Glutamatergic neuron (in vitro differentiated cells): ENCODE measurements around the gene PIP4K2A. TPM values are rescaled to one million over a fixed set of nuclear protein-coding genes. Genes with fewer than 3 reads are reported as not detected.

ENCODE experiments used
- DNase-seq: peaks from one replicate; pipeline ENCODE4 v3.0.0; 2022
- H3K27ac Mint-ChIP-seq: one replicate; pipeline ENCODE4 v1.8.0; 2020; ENCODE audit warnings: mild to moderate bottlenecking, mixed read lengths, inconsistent platforms; ENCODE audit not compliant: unreplicated experiment
- H3K27me3 Mint-ChIP-seq: one replicate; pipeline ENCODE4 v1.8.0; 2020; ENCODE audit warnings: mild to moderate bottlenecking, moderate library complexity, mixed read lengths, inconsistent platforms; ENCODE audit not compliant: unreplicated experiment
- H3K36me3 Mint-ChIP-seq: one replicate; pipeline ENCODE4 v1.8.0; 2020; ENCODE audit warnings: mild to moderate bottlenecking, mixed read lengths, inconsistent platforms; ENCODE audit not compliant: unreplicated experiment
- H3K4me1 Mint-ChIP-seq: one replicate; pipeline ENCODE4 v1.8.0; 2020; ENCODE audit warnings: mild to moderate bottlenecking, low read depth, mixed read lengths, inconsistent platforms; ENCODE audit not compliant: unreplicated experiment
- H3K4me3 Mint-ChIP-seq: one replicate; pipeline ENCODE4 v1.8.0; 2020; ENCODE audit warnings: mild to moderate bottlenecking, mixed read lengths, inconsistent platforms; ENCODE audit not compliant: unreplicated experiment
- H3K9me3 Mint-ChIP-seq: one replicate; pipeline ENCODE4 v1.8.0; 2020; ENCODE audit warnings: mild to moderate bottlenecking, moderate library complexity, mixed read lengths, inconsistent platforms; ENCODE audit not compliant: unreplicated experiment
- total RNA-seq: library from RNA; stranded (reverse); fragmentation: NEBNext Ultra II Directional; extraction: Animal tissue kit (Norgen Biotek cat#: 25700); gene quantifications from one replicate; pipeline ENCODE4 v1.2.1, GENCODE V29; 2021; ENCODE audit not compliant: unreplicated experiment
- TF ChIP-seq, protein P1 (sequence below): fragments of 200-600 bp; sonication (generic); IDR thresholded peaks from one replicate; pipeline ENCODE4 v1.5.0; 2021; ENCODE audit not compliant: partially characterized antibody, unreplicated experiment

PIP4K2A gene
- total RNA-seq, 1 donor from 2014 or later, result 20.7 TPM

DNA sequence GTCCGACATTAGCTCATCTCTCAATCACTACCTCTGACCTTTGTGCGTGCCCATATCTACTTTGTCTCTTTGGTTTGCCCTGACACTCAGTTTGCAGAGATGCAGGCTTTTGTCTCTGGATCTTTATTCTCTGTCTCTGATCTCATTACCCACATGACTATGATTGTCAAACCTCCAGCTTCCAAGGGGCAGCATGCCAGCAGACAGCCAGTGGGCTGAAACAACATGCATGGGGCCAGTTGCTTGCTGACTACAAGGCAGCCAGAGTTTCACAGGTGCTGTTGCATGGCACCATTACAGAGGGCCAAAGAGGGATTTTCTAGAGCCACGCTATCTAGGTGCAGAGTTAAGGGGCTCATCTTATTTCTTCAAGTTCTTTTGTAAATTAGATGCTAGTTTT, 222.9 kb downstream of the PIP4K2A start:
- Mint-ChIP-seq H3K4me1 (no peaks in the 10 kb centered on the region), H3K4me3 (no peak overlapping the region), H3K27ac (no peak overlapping the region), H3K36me3 (no peaks in the 10 kb centered on the region), H3K9me3 (no peaks in the 10 kb centered on the region), H3K27me3 (no peaks in the 10 kb centered on the region)
- DNase-seq, result no peak
- TF ChIP-seq, protein P1, sequence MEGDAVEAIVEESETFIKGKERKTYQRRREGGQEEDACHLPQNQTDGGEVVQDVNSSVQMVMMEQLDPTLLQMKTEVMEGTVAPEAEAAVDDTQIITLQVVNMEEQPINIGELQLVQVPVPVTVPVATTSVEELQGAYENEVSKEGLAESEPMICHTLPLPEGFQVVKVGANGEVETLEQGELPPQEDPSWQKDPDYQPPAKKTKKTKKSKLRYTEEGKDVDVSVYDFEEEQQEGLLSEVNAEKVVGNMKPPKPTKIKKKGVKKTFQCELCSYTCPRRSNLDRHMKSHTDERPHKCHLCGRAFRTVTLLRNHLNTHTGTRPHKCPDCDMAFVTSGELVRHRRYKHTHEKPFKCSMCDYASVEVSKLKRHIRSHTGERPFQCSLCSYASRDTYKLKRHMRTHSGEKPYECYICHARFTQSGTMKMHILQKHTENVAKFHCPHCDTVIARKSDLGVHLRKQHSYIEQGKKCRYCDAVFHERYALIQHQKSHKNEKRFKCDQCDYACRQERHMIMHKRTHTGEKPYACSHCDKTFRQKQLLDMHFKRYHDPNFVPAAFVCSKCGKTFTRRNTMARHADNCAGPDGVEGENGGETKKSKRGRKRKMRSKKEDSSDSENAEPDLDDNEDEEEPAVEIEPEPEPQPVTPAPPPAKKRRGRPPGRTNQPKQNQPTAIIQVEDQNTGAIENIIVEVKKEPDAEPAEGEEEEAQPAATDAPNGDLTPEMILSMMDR, result no peak

DNA sequence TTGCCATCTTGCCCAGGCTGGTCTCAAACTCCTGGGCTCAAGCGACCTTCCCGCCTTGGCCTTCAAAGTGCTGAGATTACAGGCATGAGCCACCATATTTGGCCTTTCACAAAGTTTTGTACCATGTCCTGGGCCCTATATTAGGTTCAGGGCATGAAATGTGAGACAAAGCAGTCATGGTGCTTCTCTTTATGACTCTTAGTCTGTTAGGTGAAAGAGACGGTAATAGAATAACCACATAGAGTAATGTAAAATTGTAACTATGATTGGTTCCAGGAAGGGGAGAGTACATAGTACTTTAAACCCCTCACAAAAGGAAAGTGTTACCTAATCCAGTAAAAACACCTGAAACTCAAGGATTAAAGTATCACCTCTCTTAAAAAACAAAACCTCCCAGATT, 224.4 kb downstream of the PIP4K2A start:
- no peaks in the 10 kb centered on the region for H3K4me1 Mint-ChIP-seq
- TF ChIP-seq, protein P1, result no peak
- H3K4me3 Mint-ChIP-seq, result no peak overlapping the region
- DNase-seq, result no peak
- no peaks in the 10 kb centered on the region for H3K27me3 Mint-ChIP-seq
- no peak overlapping the region for H3K27ac Mint-ChIP-seq
- no peaks in the 10 kb centered on the region for H3K9me3 Mint-ChIP-seq
- H3K36me3 Mint-ChIP-seq, result no peaks in the 10 kb centered on the region

DNA sequence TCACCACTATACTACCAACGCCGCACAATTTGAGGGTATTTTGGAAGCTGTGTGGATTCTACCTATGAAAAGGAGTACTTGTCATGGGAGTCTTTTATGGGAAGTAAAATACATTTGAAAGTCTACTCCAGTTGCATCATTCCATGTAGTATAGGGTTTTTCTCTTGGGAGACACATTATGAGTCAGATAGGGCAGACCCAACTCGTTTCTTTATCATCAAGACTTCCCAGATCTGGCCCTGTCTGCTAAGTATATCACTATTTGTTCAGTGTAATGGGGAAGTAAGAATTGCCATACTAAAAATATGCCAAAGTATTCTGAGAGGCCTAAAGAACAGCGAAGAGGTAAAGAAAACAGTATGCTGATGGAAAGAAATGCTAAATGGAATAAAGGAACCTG, 224.9 kb downstream of the PIP4K2A start:
- Mint-ChIP-seq H3K36me3 (no peaks in the 10 kb centered on the region), H3K27ac (no peak overlapping the region), H3K4me3 (no peak overlapping the region), H3K4me1 (no peaks in the 10 kb centered on the region), H3K27me3 (no peaks in the 10 kb centered on the region), H3K9me3 (no peaks in the 10 kb centered on the region)
- DNase-seq, result no peak
- TF ChIP-seq, protein P1, result no peak

DNA sequence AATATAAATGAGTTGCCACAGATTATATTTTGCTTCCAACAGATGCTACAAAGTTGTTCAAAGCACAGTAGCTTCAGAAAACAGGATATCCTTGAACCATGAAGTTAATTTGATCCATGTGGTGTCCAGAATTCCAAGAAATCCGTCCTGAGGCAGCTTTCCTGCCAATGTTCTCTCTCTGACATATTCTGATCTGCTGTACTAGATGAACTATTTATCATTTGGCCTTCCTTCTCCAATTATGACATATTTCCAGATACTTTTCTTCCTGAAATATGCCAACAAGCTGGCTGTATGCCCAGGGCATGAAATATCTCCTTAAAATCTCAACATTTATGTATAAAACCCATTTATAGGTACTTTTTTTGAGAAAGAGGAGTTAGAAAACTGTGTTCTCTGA, 227.9 kb downstream of the PIP4K2A start:
- H3K9me3 Mint-ChIP-seq, result peaks cover 1% of the 10 kb centered on the region
- H3K4me3 Mint-ChIP-seq, result no peak overlapping the region
- peaks cover 2% of the 10 kb centered on the region for H3K4me1 Mint-ChIP-seq
- no peak overlapping the region for H3K27ac Mint-ChIP-seq
- DNase-seq, result no peak
- no peaks in the 10 kb centered on the region for H3K36me3 Mint-ChIP-seq
- TF ChIP-seq, protein P1, result no peak
- H3K27me3 Mint-ChIP-seq, result no peaks in the 10 kb centered on the region

Other genes starting within 250 kb of the PIP4K2A start
- not detected for gene ARMC3, start 213.5 kb upstream of the PIP4K2A start, total RNA-seq